ENCODE results near the gene ARHGAP1.

- TF ChIP-seq POLR2A (IDR thresholded peaks at IDR 0.05) (no peak), POLR2AphosphoS5 (IDR thresholded peaks at IDR 0.05) (no peak)
Measured at GRCh38 chr11:46747150-46747549, 46.7 kb upstream of the ARHGAP1 start.
